ENCODE measurements around the gene ANKRD50. TPM values are rescaled to one million over a fixed set of nuclear protein-coding genes. Genes with fewer than 3 reads are reported as not detected.

Gene ANKRD50
- total and polyA plus RNA-seq, 9 of the 15 experiments (the other 6 are each of a cell fraction or from before 2014, with no cell fraction given), result 2.0 to 8.0 (median 6.2) TPM

DNA sequence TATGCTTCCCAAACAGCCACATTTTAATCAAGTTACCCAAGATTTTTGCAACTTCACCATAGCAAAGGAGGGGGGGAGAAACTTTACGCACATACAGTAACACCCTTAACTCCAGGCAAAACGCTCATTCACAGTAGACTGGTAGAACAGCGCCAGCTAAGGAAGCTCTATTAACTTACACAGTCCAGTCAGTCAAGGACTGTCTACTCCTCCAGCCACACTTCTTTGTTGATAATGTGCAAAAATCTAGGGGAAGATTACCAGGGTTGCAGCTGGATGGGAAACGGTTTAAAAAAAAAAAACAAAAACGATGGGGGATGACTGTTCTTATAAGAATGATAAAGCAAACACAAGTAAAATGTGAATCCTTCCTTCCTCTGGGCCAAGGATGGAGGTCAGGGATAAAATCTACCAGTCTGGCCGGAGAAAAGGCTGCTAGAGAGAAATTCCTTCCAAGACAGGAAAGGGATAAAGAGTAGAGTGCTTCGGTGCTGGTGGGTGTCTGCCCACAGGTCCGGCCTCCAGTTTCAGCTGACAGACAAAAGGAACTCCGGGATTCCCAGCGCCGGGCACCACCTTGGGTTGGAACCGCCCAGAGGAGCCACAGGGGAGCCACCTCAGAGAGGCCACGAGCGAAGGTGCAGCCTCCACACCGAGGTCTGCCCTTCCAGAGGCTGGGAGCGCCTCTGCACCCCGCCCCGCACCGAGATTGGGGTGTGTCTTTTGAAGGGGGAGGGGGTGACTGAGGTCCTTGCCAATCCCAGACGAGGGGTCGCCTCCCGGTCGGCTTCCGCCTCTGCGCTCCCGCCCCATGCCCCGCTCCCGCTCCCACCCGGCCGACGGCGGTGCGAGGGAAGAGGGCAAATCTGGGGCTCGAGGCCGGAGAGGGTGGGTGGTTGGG lies 811 bp downstream of the ANKRD50 start (continued):
- TF ChIP-seq, protein P1, sequence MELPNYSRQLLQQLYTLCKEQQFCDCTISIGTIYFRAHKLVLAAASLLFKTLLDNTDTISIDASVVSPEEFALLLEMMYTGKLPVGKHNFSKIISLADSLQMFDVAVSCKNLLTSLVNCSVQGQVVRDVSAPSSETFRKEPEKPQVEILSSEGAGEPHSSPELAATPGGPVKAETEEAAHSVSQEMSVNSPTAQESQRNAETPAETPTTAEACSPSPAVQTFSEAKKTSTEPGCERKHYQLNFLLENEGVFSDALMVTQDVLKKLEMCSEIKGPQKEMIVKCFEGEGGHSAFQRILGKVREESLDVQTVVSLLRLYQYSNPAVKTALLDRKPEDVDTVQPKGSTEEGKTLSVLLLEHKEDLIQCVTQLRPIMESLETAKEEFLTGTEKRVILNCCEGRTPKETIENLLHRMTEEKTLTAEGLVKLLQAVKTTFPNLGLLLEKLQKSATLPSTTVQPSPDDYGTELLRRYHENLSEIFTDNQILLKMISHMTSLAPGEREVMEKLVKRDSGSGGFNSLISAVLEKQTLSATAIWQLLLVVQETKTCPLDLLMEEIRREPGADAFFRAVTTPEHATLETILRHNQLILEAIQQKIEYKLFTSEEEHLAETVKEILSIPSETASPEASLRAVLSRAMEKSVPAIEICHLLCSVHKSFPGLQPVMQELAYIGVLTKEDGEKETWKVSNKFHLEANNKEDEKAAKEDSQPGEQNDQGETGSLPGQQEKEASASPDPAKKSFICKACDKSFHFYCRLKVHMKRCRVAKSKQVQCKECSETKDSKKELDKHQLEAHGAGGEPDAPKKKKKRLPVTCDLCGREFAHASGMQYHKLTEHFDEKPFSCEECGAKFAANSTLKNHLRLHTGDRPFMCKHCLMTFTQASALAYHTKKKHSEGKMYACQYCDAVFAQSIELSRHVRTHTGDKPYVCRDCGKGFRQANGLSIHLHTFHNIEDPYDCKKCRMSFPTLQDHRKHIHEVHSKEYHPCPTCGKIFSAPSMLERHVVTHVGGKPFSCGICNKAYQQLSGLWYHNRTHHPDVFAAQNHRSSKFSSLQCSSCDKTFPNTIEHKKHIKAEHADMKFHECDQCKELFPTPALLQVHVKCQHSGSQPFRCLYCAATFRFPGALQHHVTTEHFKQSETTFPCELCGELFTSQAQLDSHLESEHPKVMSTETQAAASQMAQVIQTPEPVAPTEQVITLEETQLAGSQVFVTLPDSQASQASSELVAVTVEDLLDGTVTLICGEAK (IDR thresholded peaks at IDR 0.05), result 0 out of 2 replicates have a peak, but pooled peaks have one; percentile 17
- TF ChIP-seq, protein P1 (CRISPR knock-in tag; IDR thresholded peaks at IDR 0.05), result no peak
- TF ChIP-seq PHF8 (IDR thresholded peaks at IDR 0.05; ENCODE audit: borderline replicate concordance, low read length) (0 out of 2 replicates have a peak, but pooled peaks have one; percentile 3), ZFX (CRISPR knock-in tag; IDR thresholded peaks at IDR 0.05) (no peak; the same call in 1 of the 2 replicates), AFF1 (IDR thresholded peaks at IDR 0.05; ENCODE audit: low read depth in 1 of 2, partially characterized antibody in 2 of 2) (peak in 1 of 2 experiments; percentile 35), TBP (optimal IDR thresholded peaks at IDR 0.05; ENCODE audit: low read depth, low read length) (peak; percentile 38), JUND (IDR thresholded peaks at IDR 0.05; ENCODE audit: borderline replicate concordance, low read depth, low read length) (no peak), JUND (tag; IDR thresholded peaks at IDR 0.05; ENCODE audit: borderline replicate concordance, low read depth, low read length) (peak; percentile 26; the same call in 1 of the 3 replicates), PCBP1 (IDR thresholded peaks at IDR 0.05; ENCODE audit: low read depth, low read length, poor library complexity, severe bottlenecking) (peak; percentile 40)
- TF ChIP-seq, protein P2, sequence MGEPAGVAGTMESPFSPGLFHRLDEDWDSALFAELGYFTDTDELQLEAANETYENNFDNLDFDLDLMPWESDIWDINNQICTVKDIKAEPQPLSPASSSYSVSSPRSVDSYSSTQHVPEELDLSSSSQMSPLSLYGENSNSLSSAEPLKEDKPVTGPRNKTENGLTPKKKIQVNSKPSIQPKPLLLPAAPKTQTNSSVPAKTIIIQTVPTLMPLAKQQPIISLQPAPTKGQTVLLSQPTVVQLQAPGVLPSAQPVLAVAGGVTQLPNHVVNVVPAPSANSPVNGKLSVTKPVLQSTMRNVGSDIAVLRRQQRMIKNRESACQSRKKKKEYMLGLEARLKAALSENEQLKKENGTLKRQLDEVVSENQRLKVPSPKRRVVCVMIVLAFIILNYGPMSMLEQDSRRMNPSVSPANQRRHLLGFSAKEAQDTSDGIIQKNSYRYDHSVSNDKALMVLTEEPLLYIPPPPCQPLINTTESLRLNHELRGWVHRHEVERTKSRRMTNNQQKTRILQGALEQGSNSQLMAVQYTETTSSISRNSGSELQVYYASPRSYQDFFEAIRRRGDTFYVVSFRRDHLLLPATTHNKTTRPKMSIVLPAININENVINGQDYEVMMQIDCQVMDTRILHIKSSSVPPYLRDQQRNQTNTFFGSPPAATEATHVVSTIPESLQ (CRISPR knock-in tag; IDR thresholded peaks at IDR 0.05), result 0 out of 2 replicates have a peak, but pooled peaks have one; percentile 58
